ENCODE measurements around the gene PIK3CB.
"Not testable (repeated sequence)": the region's sequence is repeated elsewhere in the genome, so short reads cannot be mapped to it uniquely, and the experiment has no call there.

PIK3CB gene

DNA sequence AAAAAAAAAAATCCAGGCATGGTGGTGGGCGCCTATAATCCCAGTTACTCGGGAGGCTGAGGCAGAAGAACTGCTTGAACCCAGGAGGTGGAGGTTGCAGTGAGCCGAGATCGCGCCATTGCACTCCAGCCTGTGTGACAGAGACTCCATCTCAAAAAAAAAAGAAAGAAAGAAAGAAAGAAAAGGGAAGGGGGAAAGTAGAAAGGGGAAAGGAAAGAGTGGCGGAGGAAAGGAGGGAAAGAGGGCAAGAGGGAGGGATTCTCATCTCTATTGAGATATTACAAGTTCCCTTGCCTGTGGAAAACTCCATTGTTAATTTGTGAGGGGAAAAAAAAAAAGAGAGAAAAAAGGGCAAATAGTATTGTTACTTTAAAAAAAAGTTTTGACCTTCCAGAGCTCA is 32.5 kb downstream of the PIK3CB start:
- not testable (repeated sequence) for DNase-seq

- no peak for DNase-seq
Measured at GRCh38 chr3:138801792-138802191, 32.9 kb downstream of the PIK3CB start.

DNA sequence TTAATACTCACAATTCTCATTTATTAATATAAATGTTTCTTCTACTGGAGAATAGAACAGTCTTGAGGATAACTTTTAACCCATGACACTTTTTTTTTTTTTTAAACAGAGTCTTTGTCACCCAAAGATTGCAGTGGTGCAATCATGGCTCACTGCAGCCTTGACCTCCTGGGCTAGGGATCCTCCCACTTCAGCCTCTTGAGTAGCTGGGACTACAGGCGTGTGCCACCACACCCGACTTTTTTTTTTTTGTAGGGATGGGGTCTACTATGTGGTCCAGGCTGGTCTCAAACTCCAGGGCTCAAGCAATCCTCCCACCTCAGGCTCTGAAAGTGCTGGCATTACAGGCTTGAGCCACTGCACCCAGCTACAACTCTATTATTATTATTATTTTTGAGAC is 34.5 kb downstream of the PIK3CB start:
- no peak for DNase-seq

DNA sequence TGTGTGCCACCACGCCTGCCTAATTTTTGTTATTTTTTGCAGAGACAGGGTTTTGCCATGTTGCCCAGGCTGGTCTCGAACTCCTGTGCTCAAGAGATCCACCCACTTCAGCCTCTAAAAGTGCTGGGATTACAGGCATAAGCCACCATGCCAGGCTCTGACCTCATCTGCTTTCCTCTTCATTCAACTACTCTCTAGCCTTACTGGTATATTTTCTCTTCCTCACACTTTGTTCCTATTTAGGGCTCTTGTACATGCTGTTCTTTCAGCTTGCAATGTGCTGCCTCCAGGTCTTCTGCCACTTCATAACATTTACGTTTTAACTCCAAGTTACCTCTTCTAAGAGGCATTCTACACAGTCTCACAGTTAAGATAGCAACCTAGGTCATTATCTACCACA is 34.9 kb downstream of the PIK3CB start:
- no peak for DNase-seq

GRCh38 chr3:138797508-138798038 is 37.2 kb downstream of the PIK3CB start:
- no peak for DNase-seq

DNA sequence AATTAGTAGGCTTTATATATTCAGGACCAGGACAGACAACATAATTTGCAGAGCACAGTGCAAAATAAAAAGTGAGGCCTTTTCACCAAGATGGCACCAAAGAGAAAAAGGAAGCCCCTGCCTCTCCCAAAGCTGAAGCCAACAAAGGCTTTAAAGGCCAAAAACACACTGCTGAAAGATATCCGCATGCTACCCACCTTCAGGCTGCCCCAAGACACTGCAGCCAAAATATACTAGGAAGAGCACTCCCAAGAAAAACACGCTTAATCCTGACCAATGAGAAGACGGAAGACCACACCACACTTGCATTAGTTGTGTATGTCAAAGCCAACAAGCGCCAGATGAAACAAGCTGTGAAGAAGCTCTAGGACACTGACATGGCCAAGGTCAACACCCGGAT is 38.0 kb downstream of the PIK3CB start:
- no peak for DNase-seq

DNA sequence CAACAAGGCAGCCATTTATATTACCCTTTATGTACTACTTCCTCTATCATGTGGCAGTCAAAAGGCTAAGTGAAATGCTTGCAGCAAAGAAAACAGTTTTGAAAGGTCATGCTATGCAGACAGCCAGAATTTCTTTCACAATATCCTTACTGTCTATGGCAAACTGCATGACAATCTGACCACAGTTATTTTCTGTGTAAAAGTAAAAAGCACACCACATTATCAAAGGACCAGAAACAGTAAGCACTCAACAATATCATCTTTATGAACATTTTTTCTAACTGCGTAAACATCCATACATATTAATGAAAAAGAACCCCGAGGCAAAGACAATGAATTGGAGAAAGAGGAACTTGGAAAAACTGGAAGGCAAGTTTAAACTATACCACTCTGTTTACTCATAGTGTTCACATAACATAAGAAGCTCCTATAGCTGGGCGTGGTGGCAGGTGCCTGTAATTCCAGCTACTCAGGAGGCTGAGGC is 47.9 kb downstream of the PIK3CB start:
- no peak for DNase-seq

DNA sequence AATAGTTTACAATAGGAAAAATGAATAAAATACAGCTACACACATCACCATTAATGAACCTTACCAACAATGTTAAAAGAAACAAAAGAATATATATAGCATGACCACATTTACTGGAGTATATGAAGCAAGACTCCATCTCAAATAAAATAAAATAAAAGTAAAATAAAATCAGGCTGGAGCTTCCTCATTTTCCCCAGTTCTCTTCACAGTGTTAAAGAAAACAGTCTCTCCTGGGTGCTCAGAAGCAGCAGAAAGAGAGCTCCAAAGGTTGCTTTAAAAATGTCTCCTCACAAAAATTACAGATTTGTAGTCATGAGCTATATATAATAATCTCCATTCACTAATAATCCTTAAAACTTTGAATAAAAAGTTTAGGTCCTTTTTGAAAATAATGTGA is 48.8 kb downstream of the PIK3CB start:
- no peak for DNase-seq

GRCh38 chr3:138785362-138785857 is 49.3 kb downstream of the PIK3CB start:
- DNase-seq, result not testable (repeated sequence)

DNA sequence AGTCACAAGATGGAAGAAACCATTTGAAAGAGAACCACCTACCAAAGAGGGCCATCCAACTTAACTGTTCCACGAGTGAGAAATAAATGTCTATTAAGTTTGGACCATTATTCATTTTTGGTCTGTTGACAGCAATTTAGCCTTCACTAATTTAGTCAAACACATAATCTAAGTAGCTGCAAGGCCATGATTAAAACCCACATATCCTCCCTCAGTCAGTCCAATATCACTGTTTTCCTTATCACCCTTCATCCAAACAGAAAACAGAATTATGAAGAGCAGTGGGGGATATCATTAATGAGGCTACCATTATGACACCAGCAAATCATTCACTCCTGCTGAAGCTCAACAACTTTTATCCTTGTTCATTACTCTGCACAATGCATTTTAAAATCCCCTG is 52.0 kb downstream of the PIK3CB start:
- DNase-seq, result no peak

- no peak for DNase-seq
Measured at GRCh38 chr3:138781012-138781470, 53.7 kb downstream of the PIK3CB start.

DNA sequence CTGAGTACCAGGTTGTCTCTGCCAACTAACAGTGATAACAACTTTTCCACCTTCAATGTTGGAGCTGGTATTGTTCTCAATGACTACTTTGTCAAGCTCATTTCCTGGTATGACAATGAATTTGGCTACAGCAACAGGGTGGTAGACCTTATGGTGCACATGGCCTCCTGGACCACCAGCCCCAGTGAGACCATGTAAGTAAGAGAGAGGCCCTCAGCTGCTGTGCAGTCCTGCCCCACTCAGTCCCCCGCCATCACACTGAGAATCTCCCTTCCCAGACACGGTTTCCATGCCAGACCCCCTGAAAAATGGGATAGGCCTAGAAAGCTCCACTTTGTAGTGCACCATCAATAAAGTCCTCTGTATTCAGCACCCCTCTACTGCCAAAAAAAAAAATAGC is 56.1 kb downstream of the PIK3CB start:
- no peak for DNase-seq

DNA sequence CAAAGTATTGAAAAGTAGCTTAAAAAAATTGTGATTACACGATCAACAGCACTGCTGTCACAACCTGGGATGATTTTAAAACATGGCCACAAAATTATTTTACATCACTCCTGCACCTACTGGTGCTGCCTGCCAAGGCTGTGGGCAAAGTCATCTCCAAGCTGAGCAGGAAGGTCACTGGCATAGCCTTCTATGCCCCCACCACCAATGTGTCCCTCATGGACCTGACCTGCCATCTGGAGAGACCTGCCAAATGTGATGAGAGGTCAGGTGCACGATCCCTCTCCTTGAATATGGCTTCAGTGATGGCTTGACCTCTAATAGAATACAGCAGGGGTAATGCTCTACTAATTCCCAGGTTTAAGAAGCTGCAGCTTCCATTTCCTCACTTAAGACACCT is 57.8 kb downstream of the PIK3CB start:
- no peak for DNase-seq

GRCh38 chr3:138775254-138775595 is 59.5 kb downstream of the PIK3CB start:
- no peak for DNase-seq

GRCh38 chr3:138774529-138775253 is 60.0 kb downstream of the PIK3CB start:
- no peak for DNase-seq

DNA sequence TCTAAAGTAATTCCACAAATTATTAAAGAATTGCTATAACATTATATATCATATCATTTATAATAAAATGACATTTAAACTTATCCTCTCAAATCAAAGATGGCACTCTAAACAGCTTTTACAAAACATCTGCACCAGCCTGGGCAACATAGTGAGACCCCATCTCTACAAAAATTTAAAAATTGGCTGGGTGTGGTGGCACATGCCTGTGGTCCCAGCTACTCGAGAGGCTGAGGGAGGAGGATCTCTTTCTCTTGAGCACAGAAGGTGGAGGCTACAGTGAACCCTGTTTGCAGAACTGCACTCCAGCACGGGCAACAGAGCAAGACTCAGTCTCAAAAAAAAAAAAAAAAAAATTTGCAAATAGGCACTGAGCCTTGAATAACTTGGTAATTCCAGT is 63.1 kb downstream of the PIK3CB start:
- no peak for DNase-seq

- DNase-seq, result no peak
Measured at GRCh38 chr3:138769616-138770015, 65.1 kb downstream of the PIK3CB start.

GRCh38 chr3:138768946-138769345 is 65.8 kb downstream of the PIK3CB start:
- no peak for DNase-seq

- DNase-seq, result no peak
Measured at GRCh38 chr3:138768125-138768524, 66.6 kb downstream of the PIK3CB start.

DNA sequence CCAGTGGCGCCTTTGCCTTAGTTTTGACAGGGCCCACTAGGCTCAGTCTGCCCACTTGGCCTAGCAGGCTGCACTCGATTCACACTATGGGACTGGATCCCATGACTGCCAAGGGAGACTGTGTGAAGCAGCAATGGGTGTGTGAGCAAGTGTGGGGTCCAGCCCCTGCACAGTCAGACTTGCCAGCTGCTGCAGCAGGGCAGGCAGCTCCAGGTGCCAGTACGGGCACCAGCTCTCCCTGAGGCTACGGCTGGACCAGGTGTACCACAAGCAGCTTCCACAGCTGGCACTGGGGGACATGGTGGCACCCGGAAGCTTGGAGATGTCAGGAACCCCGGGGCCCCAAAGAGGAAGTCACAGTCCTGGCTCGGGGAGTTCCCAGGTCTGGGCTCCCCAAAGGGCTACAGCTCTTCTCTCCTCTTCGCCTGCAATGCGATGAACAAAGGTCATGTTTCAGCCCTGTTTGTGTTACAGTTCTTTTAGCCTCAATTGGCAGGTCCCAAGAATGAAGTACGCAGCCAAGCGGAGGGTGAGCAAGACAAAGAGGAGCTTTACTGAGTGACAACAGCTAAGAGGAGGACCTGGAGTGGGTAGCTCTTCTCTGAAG is 67.1 kb downstream of the PIK3CB start:
- DNase-seq, result no peak

DNA sequence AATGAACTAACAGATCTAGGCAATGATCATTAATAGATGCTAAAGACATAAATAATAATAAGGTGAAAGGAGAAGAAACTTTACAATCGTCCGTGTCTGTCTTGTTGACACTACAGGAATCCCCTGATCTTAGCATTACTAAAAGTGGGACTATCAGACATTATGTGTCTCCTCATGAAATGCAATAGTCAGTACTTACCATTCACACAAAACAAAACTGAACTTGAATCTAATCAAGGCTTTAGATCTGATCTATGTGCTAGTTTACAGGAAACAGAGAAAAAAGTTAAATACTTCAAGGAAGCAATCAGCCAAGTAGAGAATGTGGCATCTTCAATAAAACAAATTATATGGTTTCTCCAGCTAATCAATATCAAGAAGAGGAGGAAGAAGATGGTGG is 73.7 kb downstream of the PIK3CB start:
- no peak for DNase-seq

- no peak for DNase-seq
Measured at GRCh38 chr3:138748190-138748589, 86.5 kb downstream of the PIK3CB start.

DNA sequence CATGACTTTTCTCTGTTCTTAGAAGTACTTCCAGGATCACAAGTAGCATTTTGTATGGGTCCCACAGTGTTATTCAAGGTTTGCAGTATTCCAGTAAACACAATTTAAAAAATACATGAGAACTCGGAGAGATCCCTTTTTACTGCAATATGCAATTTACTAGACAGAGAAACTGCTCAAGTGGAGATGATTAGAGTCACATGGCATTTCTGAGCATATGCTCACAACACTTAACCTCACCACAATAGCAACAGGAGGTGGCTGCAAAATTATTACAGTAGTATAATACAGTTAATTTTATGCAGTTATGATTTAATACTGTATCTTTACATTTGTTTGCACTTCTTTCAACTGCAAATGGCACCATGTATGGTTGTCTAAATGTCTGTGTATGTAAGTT is 87.5 kb downstream of the PIK3CB start:
- no peak for DNase-seq

- DNase-seq, result no peak
Measured at GRCh38 chr3:138740072-138740471, 94.7 kb downstream of the PIK3CB start.
